Fibroblast of the conjunctiva (primary cell): Measurements from ENCODE around the gene PPDPF.
"Not testable (repeated sequence)": the region's sequence is repeated elsewhere in the genome, so short reads cannot be mapped to it uniquely, and the experiment has no call there.

Experiments used
- DNase-seq: peaks from one replicate; pipeline ENCODE4 v3.0.0-alpha.2; 2010; ENCODE audit warnings: low read depth

PPDPF gene

DNA sequence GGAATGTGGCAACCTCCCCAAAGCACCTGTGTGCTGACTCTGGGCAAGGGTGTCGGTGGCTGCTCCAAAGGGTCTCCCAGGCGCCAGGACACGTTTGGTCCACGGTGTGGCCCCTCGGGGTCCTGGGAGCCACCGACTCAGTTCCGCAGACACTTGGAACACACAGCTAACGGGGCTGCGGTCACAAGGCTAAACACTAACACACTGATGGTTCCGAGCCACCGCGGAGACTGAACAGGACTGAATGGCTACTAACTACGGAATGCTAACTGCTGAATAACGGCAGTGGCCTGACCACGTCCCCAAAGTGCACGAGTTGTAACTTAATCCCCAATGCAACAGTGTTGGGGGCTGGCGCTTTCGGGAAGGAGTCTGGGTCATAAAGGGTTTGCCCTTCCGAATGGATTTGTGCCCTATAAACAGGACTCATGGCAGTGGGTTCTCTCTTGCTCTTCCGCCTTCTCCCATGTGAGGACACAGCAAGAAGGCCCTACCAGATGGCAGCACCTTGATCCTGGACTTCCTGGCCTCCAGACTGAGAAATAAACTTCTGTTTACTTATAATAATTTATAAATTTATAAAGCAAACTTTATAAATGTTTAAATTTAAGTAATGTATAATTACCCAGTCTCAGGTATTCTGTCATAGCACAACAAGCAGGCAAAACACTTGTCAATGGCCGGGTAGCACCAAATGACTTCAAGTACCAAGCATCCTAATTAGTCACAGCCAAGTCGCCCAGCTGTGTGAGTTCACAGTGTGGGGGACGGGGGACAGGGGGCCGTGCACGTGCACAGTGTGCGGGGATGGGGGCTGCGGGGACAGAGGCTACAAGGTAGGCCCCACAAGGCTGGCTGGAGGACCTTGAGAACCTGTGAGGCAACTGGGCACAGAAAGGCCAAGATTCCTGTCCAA, 19.4 kb upstream of the PPDPF start:
- DNase-seq: no peak

DNA sequence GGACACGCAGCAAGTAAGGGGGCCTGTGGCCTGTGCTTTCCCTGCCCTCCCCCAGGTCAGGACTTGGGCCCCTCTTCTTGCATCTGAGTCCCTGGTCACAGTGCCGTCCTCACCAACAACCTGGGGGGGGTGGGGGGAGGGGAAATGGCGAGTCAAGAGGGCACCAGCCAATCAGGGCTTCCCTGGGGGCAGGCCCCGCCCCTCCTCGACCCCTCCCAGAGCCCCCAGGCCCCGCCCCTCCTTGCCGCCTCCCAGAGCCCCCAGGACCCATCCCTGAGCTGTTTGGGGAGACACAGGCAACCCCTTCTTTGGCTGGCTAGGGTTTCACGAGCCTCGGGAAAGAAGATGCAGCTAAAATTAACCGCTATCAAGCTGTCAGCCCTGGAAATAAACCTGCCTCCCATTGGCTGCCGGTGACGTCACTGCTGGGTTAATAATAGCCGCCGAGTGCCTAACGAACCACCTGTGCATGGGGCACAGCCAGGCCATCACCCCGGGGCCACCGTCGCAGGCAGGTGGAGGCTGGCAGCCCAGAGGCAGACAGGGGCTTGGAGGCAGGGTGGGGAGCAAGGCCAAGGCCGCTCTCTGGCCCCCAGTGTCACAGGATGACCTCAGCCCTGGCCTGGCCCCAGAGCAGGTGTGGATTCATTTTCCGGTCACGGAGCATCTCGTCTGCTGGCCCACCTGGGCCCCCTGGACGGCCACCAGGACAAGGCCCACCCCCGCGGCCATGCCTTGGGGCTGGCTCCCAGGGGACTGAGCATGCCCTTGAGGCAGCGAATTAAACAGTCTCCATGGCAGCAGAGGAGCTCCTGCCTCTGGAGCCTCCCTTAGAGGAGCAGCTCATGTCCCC, 18.5 kb upstream of the PPDPF start:
- no peak for DNase-seq

DNA sequence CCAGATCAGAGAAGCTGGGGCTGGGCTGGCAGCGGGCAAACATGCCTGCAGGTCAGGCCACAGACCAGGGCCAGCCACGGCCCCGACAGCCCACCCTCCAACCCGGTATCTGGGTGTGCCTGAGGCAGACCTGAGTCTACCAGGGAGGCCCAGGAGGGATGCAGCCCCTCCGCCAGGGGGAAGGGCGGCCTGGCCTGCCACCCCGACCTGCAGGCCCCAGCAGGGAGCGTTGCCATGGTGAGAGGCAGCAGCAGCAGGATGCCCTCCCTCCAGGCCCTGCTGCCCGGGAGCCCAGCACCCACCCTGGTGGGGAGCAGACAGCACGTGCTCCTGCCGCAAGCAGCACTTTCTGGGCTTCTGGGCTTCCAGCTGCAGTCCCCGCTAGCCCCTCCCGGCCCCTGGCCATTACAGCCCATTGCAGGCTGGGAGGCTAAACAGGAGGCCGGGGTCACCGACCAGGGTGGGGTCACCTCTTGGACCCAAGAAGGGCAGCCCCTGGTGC, 17.8 kb upstream of the PPDPF start:
- no peak for DNase-seq

GRCh38 chr20:63503524-63503923, 17.0 kb upstream of the PPDPF start:
- no peak for DNase-seq

DNA sequence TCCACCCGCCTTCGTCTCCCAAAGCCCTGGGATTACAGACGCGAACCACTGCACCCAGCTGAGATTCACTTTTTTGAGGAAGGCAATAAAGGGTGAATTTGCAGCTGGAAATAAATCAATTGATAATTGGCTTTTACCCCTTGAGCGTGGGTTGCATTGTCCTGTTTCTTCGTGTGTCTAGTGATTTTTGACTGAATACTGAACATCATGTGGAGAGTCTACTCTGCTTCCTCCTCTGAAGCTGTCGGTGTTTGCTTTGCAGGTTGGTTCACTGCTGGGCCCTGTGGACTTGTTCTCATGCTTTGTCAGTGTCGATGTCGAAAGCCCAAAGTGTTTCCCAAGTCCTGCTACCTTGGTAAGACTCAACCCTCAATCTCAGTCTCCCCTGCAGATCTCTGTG, 15.9 kb upstream of the PPDPF start:
- DNase-seq: no peak

DNA sequence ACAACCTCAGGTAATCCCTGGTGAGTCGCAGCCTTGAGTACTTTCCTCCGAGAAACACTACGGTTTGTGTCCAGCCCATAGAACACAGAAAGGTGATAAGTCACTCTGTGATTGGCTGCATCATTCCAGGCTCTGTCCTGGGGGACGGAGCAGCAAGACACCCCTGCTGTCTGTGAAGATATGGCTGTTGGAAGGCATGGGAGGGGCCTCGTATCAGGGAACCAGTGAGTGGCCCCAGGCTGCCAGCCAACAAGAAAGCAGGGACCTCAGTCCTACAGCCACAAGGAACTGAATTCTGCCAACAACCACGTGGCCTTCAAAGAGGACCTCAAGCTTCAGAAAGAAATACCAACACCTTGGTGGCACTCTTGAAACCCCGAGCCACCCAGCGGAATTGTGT, 15.3 kb upstream of the PPDPF start:
- DNase-seq: no peak

DNA sequence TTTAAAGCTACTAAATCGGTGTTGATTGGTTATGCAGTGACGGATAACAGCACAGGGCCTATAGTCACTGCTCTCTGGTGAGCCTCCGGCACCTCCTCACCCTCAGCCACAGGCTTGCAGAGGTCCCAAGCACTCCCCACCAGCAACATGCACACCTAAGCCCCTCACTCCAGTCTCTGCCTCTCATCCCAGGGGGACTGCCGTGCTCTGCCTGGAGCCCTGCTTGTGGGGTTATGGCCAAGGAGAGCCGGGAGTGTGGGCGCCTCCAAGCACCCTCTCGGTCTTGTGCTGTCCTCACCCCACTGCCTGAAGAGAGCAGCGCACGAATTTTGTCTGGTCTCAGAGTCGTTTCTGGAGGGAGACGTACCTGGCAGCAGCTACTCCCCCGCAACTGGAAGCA, 14.8 kb upstream of the PPDPF start:
- DNase-seq: no peak

DNA sequence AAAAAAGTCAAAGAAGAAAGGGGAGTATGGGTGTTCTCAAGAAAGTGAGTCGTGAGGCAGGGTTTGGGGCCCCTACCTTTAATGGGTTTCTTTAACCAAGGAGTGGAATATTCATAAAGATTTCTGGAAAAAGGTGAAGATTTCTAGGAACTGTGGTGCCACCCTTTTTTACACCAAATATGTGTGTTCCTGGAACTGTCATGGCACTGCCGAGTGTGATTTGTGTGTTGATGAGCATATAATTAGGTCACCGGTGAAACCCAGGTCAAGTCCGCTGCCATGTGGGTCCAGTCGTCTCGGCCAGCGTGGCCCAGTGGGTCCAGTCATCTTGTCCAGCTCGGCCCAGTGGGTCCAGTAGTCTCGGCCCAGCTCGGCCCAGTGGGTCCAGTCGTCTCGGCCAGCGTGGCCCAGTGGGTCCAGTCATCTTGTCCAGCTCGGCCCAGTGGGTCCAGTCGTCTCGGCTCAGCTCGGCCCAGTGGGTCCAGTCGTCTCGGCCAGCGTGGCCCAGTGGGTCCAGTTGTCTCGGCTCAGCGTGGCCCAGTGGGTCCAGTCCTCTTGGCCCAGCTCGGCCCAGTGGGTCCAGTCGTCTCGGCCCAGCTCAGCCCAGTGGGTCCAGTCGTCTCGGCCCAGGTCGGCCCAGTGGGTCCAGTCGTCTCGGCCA, 13.4 kb upstream of the PPDPF start:
- no peak for DNase-seq

DNA sequence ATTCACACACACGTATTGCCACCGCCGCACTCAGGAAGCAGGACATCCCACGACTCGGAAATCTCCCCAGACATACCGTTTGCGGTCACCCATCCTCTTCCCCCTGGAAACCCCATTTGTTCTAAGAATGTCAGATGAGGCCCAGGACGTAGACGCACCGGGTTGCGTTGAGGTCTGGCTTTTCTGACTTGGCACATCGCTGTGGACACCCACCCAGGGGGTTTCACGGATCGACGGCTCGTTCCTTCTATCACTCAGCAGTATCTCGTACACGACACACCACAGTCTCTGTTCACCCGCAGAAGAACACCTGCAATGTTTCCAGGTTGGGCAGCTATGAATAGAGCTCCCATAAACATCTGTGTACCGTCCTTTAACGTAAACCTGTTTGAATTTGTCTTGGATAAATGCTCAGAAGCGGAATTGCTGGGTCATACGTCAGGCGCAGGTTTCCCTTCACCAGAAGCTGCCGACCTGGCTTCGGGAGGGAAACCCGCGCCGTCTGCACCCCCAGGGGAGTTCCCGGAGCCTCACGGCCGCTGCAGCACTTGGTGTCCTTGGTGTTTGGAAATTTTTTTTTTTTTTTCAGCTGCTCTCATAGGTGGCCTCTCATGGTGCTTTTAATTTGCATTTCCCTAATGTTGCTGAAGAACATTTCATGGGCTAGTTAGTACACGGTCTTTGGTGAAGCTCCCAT, 12.3 kb upstream of the PPDPF start:
- DNase-seq: no peak

- DNase-seq: no peak
These were observed 11.4 kb upstream of the PPDPF start for GRCh38 chr20:63509088-63509564.

DNA sequence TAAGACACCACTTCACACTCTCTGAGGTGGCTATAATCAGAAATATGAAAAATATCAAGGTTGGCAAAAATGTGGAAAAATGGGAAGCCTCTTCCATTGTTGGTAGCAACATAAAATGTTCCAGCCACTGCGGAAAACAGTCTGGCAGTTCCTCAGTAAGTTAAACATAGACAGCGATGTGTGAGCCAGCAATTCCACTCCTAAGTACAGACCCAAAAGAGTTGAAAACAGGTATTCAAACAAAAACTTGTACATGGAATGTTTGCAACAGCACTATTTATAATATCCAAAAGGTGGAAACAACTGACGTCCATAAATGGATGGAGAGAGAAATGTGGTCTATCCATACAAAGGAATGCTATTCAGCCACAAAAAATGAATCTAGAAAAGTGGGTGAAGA, 7.4 kb upstream of the PPDPF start:
- DNase-seq: no peak

DNA sequence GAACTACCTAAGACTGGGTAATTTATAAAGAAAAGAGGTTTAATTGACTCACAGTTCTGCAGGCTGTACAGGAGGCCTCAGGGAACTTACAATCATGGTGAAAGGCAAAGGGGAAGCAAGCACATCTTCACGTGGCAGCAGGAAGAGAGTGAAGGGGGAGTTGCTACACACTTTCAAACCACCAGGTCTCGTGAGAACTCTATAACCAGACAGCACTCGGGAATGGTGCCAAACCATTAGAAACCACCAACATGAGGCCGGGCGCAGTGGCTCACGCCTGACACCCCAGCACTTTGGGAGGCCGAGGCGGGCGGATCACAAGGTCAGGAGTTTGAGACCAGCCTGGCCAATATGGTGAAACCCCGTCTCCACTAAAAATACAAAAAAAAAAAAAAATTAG, 6.0 kb upstream of the PPDPF start:
- DNase-seq: not testable (repeated sequence)

DNA sequence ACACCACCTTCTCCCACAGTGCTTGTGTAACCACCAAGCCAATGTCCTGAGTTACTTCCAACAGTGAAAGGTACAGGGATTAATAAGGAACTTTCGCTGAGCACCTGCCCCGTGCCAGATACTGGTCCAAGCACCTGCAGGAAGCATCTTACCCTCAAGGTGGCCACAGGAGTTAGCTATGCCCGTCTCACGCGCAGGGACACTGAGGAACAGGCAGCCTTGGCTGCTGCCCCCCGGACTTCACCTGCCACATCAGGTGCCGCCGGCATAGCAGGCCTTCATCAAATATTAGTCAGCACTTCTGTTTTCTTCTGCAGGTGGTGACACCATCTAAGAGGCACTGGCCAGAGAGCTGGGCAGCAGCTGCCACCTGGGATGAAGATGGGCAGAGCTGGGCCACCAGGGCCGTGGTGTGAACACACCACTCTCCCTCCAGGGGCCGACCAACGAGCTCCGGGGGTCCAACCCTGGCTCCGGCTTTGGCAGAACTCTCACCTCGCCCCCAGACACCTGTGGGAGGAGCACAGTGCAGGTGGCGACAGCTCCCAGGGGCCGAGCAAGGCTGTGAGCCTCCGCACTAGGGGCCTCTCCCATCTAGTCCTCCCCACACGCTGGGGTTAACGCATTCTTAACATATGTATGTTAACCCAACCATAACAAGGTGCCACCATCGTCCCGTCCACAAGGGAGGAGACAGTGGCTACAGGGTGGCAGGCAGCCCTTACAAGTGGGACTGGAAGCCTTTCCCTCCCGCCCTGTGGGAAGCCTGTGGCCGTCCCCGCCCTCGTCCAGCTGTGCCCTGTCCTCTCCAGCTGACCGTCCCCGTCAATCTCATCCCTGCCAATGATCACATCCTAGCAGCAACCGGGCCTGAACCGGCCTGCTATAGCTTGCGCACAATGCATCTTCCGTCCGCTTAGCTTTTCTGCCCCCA, 2.9 kb upstream of the PPDPF start:
- no peak for DNase-seq

GRCh38 chr20:63518351-63518861, 2.2 kb upstream of the PPDPF start:
- no peak for DNase-seq

DNA sequence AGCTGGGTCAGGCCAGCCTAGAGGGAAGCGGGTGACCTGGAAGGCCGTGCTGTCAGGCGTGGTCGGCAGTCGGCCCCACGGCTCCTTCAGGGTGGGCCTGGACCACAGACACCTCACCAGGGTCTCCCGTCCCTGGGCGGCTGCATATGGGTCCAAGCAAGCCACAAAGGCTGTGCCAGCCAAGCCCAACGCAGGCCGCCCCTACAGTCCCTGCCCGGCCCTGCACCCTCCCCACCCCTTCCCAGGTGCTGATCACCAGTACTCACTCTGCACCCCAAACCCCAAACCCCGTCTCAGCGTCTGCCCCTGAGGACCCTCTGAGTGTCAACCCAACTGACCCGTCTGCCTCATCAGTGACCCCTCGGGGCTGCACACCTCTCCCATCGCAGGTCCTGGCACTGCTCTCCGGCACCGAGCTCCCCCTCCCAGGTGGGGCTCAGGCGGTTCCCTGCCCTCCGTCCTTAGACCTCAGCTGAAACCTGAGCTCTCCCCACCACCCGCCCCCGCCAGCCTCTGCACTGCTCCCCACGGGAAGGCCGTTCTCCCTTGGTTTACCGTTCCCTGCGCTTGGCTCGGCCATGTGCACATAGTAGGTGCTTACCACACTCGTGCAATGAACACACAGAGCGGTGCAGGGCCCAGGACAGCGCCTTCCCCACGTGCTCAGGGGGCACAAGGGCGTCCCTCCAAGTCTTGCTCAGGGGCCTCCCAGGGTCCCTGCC, 1.5 kb upstream of the PPDPF start:
- DNase-seq: no peak

- no peak for DNase-seq
These were observed 679 bp upstream of the PPDPF start for GRCh38 chr20:63519668-63520503.

GRCh38 chr20:63520934-63521601, 503 bp downstream of the PPDPF start:
- peak; percentile 43 for DNase-seq

DNA sequence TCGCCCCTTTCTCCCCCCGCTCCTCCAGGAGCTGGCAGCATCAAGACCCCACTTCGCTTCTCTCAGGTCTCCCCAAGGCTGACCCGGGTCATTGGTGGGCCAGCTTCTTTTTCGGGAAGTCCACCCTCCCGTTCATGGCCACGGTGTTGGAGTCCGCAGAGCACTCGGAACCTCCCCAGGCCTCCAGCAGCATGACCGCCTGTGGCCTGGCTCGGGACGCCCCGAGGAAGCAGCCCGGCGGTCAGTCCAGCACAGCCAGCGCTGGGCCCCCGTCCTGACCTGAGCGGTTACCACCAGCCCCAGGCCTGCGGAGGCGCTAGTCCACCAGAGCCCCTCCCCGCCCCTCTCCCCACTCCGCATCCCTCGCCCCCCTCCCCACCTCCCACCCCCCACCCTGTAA, 1.0 kb downstream of the PPDPF start:
- DNase-seq: no peak
